ENCODE data around the gene SLC4A4.

GRCh38 chr4:71404049-71404448 is 65.2 kb downstream of the SLC4A4 start:
- no peak for TF ChIP-seq CTCF (IDR thresholded peaks at IDR 0.05; ENCODE audit: low read depth, low read length, poor library complexity, severe bottlenecking)
- TF ChIP-seq EZH2phosphoT487 (IDR thresholded peaks at IDR 0.05; ENCODE audit: borderline replicate concordance, low read length): no peak
